Measurements from ENCODE around the gene TTC6. TPM values are rescaled to one million over a fixed set of nuclear protein-coding genes. Genes with fewer than 3 reads are reported as not detected.

Gene TTC6
- total RNA-seq, 2 experiments from 2014 or later: not detected

DNA sequence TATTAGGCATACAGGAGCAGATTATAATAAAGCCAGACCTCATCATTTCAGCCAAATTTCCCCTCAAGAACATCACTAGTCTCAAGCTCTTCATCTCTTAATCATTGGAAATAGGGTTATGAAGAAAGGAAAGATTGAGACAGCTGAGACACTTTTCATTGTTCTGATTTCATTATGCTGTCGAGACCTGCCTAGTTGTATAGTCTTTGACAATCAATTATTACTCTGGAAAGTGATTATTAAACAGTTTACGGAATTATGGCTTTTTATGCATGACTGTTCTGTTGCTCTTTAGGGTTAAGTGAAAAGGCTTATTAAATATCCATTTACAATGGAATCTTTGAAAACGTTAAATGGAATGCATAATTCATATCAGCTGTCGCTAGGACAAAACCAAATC is 48.3 kb downstream of the TTC6 start:
- no peak for DNase-seq
- Mint-ChIP-seq H3K4me1 (no peaks in the 10 kb centered on the region), H3K27ac (no peak overlapping the region), H3K9me3 (no peaks in the 10 kb centered on the region), H3K36me3 (ENCODE audit: low read depth) (no peaks in the 10 kb centered on the region), H3K27me3 (no peaks in the 10 kb centered on the region), H3K4me3 (no peak overlapping the region)
- POLR2A ChIA-PET: no interaction called here
- CTCF ChIA-PET: no interaction called here

Other genes with a start within 250 kb of the TTC6 start
- gene FOXA1, start 380 bp upstream of the TTC6 start, total RNA-seq: not detected

Measured in activated CD4-positive, alpha-beta memory T cell treated with anti-CD3 and anti-CD28 coated beads, Interleukin-2, amount 10 ng/mL, durations not matched to agents 7 days and 5 days (primary cell).